GM19351 (cell line): ENCODE data around the gene DBT.
A peak's percentile ranks its signal among the peaks of the same experiment; 100 is the strongest.
"Not testable (repeated sequence)": the region's sequence is repeated elsewhere in the genome, so short reads cannot be mapped to it uniquely, and the experiment has no call there.

Source experiments
- ATAC-seq: cut with Tn5 transposase; IDR thresholded peaks from one replicate; pipeline ENCODE4 v1.9.1; 2021; ENCODE audit warnings: mild to moderate bottlenecking, moderate library complexity; ENCODE audit not compliant: unreplicated experiment

DBT gene

DNA sequence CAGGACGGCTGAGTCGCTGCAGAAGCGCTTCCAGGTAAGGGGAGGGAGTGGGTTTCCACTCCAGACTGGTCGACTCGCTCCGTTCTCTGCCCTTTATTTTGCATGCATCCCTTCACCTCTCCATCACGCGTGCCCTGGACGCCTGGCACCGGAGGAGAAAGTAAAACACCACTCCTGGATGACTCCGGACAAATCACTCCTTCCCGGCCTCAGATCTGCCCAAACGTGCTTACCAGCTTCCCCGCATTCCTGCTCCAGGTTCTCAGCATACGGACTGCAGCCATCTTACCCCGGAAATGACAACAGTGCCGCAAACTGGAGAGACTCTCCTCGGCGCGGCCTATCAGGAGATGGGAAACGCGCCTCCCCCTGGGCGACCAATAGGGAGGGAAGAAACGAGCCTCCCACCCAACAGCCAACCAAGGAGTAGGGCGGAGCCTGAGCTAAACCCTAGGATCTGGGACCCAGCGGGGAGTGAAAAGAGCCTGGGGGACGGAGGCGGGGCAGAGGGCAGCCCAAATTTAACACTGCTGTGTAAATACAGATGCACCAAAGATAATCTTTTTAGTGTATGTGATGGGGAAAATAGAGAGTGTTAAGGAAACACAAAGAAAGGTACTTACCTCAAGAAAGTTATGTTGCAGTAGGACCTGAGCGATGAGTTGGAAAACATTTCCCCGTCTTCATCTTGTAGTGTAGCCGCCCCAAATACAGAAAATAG is at the start of gene DBT:
DBT (minus strand) TSS at position 298 of the 721 bp plus-strand sequence; CDS start at position 284, 14 bp downstream.
- peak; percentile 100 for ATAC-seq

DNA sequence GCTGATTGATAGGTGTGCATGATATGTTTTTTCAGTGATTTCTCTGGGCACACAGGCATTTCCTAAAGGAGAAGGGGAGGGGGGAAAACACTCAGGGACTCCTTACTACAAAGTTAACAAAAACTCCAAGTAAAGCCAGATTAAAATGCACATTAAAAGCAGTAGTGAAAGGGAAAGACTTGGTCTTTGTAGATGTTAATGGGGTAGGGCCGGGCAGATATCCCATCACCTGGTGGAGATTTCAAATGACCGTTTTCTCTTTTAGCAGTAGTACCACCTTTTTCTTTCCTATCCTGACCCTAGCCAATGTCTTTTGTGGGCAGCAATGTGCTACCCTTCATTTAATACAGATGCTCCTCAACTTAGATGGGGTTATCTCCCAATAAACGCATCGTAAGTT is 48.9 kb upstream of the DBT start:
- no peak for ATAC-seq

DNA sequence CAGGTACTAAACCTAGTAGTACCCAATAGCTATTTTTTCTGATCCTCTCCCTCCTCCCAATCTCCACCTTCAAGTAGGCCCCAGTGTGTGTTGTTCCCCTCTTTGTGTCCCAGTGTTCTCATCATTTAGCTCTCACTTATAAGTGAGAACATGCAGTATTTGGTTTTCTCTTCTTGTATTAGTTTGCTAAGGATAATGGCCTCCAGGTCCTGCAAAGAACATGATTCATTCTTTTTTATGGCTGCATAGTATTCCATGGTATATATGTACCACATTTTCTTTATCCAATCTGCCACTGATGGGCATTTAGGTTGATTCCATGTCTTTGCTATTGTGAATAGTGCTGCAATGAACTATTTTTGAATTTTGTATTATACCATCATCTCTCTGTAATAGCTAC is 47.4 kb upstream of the DBT start:
- not testable (repeated sequence) for ATAC-seq

DNA sequence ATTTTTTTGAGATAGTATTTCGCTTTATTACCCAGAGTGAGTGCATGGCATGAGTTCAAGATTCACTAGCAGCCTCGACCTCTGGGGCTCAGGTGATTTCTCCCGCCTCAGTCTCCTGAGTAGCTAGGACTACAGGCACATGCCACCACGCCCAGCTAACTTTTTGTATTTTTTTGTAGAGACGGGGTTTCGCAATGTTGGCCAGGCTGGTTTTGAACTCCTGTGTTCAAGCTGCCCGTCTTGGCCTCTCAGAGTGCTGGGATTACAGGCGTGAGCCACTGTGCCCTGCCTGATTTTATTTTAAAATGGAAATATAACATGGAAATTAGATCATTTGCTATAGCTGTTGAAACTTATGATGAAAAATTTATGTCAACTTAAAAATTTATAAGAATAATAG is 46.5 kb upstream of the DBT start:
- ATAC-seq: no peak

DNA sequence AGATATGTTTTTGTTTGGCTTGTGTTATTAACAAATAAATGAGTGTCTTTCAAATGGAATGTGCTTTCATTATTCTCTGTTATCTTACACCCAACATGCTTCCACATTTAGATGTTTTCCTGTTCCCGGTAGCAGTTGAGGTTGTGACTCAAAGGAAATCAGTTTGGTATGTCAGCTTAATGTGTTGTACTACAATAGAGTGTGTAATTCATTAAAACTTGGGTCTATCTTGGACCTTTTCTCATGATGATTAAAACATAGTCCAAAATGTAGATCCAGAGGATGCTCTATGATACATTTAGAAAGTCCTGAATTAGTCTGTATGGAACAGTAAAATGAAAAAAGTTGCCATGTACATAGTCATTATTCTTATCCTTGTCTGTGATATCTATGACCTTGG is 43.1 kb upstream of the DBT start:
- no peak for ATAC-seq

DNA sequence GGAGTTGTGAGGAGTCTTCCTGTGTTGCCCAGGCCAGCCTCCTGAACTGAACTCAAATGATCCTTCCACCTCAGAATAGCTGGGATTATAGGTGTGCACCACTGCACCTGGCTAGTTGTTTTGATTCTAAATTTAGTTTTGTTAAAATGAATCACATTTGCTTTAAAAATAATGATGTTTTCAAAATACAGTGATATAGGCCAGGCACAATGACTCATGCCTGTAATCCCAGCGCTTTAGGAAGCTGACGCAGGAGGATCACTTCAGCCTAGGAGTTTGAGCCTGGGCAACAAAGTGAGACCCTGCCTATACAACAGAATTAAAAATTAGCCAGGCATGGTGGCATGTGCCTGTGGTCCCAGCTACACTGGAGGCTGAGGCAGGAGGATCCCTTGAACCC is 40.7 kb upstream of the DBT start:
- ATAC-seq: no peak

DNA sequence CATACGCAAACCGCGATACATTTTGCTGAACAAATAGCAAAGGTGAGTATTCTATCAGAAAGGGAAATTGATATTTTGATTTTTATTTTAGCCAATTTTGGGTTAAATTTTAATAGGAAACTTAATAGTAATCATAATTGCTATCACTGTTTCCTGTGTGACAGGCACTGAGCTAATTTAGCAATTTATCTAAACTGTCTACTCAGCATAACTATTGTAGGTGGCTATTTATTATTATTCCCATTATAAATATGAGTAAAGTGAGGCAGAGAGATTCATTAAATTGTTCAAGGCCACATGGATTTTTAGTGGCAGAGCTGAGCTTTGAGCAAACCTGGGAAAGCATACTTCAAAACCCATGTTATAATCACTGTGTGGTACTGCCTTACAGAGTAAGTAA is 37.5 kb upstream of the DBT start:
- ATAC-seq: no peak

DNA sequence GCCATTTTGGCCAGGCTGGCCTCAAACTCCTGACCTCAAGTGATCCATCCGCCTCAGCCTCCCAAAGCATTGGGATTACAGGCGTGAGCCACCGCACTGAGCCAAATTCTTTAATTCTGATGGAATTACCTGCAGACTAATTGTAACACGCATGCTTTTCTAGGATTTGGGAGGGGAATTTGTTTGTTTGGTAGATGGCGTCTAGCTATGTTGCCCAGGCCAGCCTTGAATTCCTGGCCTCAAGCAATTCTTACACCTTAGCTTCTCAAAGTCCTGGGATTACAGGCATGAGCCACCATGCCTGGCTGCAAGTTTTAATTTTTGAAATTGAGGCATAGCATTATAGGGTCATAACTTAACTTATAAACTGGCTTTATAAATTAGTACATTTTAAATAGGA is 35.0 kb upstream of the DBT start:
- ATAC-seq: no peak

DNA sequence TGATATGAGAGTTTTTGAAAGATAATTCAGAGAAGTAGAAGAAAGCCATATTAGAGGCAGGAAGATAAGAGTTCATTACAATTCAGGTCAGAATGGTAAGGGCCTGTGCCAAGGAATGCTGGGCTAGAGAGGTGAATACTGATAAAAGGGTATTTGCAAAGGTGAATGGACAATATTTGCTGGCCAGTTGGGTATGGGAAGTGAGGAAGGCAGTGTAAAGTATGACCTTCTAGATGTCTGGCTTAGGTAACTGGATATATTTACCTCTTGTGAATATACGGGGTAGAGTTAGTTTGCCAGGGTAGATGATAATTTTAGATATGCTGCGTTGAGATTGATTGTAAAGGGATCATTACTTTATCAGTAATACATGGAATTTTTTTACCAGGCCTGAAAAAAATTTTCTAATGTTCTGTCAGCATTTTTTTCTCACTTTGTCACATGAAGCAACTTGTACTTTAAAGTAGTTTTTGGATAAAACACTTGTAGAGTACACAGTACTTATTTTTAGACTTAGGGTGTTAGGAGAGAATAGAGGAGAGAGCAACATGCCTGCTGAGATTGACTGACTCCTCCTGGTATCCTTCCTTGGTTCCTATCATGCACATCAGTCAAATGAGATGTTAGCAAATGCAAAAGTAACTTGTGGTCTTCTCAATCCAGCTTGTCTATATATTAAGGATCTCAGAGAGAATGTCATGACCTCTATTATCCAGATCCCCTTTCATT is 30.5 kb upstream of the DBT start:
- no peak for ATAC-seq

DNA sequence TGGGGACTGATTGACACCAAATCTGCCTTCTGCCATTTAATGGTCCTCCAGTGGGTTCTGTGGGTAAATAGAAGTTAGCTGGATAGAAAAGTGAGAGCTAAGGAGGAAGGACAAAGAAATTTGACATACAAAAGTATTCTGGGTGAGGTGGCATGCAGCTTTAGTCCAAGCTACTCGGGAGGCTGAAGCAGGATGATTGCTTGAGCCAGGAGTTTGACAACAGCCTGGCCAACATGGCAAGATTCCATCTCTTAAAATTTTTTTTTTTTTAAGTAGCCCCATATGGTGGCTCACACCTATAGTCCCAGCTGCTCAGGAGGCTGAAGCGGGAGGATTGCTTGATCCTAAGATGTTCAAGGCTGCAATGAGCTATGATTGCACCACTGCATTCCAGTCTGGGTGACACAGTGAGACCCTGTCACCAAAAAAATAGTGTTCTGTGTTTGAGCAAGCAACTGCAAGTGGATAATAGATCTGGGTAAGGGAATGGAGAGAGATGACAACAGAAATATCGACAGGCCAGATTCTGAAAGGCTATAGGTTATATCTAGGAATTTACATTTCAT is 29.8 kb upstream of the DBT start:
- no peak for ATAC-seq

DNA sequence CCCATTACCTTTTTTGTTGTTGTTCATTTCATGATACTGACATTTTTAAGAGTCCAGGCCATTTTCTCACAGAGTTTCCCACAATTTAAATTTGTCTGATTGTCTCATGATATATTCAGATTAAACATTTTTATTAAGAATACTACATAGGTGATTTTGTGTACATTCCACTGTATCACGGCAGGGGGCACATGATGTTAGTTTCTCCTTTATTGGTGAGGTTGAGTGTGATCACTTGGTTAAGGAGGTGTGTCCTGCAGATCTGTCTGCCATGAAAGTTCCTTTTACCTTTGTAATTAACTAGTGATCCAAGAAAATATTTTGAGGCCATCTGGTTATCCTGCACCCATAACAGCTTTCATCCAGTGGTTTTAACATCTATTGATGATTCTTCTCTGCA is 28.2 kb upstream of the DBT start:
- ATAC-seq: no peak

DNA sequence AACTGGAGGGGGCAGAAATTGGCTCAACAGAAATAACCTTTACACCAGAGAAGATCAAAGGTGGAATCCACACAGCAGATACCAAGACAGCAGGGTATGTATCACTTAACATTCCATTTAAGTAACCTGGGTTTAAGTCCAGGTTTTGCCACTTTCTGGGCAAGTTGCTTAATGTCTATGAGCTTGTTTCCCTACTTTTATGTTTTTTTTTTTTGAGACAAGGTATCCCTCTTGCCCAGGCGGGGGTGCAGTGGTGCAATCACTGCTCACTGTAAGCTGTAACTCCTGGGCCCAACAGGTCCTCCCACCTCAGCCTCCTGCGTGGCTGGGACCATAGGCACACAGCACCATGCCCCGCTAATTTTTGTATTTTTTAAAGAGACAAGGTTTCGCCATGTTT is 18.6 kb upstream of the DBT start:
- ATAC-seq: no peak

DNA sequence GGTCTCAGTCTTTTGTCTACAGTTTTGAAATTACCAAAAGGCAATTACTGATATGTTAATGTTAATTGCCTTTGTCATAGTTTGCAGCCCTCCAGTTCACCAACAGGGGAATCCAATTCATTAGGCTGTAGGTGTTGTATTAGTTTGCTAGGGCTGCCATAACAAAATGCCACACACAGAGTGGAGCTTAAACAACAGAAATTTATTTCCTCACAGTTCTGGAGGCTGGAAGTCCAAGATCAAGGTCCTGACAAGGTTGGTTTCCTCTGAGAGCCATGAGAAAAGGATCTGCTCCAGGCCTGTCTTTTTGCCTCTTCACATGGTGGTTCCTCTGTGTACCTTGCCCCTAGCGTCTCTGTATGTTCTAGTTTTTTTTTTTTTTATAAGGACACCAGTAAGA is 17.6 kb upstream of the DBT start:
- no peak for ATAC-seq

DNA sequence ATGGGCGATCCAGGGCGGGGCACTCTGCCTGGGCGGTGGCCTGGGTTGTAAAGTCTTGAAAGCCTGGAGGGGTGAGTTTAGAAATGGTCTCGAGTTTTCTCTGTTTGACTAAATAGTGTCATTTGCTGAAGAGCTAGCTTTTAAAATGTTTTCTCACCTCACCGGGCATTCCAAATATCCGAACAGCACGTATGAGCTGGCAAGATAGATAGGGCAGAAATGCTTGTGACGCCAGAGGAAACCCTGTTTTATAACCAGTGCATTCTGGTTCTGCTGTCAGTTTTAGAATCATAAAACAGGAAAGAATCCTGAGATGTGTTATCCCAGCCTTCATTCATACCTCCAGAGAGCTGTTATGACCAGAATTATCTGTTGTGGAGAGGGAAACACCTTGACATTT is 17.1 kb upstream of the DBT start:
- peak; percentile 32 for ATAC-seq

DNA sequence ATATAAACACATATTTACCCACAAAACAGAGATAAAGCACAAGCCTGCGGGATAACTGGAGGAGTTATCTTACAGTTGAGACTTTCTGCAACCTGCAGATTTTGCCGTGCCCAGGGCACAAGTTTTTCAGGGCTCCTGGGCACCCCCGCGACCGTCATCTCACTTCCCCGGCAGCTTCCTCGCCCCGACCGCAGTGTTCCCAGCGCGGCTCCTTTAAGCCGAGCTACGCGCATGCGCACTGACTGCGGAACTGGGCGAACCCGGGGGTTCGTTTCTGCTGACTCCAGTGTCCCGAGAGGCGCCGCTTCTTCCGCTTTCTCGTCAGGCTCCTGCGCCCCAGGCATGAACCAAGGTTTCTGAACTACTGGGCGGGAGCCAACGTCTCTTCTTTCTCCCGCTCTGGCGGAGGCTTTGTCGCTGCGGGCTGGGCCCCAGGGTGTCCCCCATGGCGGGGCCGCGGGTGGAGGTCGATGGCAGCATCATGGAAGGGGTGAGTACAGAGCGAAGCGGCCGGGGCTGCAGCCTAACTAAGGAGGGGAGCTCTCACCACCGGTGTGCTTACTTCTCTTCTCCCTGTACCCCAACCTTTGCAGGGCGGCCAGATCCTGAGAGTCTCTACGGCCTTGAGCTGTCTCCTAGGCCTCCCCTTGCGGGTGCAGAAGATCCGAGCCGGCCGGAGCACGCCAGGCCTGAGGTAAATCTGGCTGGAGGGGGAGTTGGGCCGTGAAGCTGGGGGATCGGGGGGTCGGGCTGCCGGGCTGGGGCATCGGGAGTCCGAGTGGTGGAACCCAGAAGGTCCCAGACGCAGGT is 16.5 kb upstream of the DBT start, which contains the start of gene RTCA:
RTCA (plus strand) TSS at position 286 of the 810 bp plus-strand sequence; CDS start at position 446, 160 bp downstream.
- ATAC-seq: peak; percentile 93

DNA sequence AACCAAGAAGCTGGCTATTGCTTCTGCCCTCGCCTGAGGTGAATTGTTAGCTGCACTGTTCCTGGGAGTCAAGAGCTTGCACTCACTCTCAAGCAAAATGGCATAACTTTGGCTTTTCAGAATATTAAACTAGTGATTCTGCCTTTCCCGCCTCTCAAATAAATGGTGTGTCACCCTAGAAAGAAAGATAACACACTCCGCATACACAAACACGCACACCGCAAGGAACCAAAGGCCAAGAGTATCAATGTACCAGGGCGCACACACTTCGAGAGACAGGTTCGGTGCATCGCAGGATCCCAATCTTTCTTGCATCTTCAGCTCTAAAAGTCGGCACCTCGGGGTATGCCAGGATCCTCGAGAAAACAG is 15.9 kb upstream of the DBT start:
- ATAC-seq: peak; percentile 30

DNA sequence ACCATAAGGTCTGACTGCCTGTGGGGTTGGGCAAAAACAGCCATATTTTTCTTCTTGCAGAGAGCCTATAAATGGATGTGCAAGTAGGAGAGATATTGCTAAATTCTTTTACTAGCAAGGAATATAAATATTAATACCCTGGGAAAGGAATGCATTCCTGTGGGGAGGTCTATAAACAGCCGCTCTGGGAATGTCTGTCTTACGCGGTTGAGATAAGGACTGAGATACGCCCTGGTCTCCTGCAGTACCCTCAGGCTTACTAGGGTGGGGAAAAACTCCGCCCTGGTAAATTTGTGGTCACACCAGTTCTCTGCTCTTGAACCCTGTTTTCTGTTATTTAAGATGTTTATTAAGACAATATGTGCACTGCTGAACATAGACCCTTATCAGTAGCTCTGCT is 14.4 kb upstream of the DBT start:
- ATAC-seq: not testable (repeated sequence)

DNA sequence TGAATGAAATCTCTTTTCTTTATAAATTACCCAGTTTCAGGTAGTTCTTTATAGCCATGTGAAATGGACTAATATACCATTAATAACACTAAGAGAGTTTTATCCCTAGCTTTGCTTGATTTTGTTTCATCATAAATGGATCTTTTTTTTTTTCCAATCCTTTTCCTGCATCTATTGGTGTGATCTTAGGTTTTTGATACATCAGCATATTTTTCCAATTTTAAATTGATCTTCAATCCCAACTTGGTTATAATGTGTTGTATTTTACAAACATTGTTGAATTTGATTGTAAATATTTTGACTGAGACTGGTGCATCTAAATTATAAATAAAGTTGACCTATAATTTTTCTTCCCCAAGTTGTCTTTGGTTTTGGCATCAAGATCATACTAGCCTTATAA is 12.1 kb upstream of the DBT start:
- ATAC-seq: no peak

DNA sequence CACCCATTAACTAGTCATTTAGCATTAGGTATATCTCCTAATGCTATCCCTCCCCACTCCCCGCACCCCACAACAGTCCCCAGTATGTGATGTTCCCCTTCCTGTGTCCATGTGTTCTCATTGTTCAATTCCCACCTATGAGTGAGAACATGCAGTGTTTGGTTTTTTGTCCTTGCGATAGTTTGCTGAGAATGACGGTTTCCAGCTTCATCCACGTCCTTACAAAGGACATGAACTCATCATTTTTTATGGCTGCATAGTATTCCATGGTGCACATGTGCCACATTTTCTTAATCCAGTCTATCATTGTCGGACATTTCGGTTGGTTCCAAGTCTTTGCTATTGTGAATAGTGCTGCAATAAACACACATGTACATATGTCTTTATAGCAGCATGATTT is 8.8 kb upstream of the DBT start:
- ATAC-seq: not testable (repeated sequence)

DNA sequence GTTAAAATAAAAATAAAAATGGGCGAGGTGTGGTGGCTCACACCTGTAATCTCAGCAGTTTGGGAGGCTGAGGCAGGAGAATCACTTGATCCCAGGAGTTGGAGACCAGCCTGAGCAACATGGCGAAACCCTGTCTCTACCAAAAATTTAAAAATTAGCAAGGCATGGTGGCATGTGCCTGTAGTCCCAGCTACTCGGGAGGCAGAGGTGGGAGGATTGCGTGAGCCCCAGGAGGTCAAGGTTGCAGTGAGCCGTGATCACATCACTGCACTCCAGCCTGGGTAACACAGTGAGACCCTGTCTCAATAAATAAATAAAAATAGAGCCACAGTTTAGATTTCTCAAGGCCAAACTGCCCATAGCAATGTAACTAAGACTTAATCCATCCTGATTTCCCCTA is 6.6 kb upstream of the DBT start:
- not testable (repeated sequence) for ATAC-seq

DNA sequence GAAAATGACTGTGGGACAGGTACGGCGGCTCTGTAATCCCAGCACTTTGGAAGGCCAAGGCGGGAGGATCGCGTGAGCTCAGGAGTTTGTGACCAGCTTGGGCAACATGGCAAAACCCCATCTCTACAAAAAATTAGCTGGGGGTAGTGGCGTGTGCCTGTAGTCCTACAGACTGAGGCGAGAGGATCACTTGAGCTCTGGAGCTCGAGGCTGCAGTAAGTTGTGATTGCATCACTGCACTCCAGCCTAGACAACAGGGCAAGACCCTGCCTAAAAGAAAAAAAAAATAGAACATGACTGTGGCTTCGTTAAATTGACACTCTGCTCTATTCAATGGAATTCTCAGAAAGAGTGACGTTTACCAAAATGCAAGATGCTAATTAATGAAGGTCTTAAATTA is 3.9 kb upstream of the DBT start:
- ATAC-seq: no peak
